ENCODE results near the gene TMEM205.

DNA sequence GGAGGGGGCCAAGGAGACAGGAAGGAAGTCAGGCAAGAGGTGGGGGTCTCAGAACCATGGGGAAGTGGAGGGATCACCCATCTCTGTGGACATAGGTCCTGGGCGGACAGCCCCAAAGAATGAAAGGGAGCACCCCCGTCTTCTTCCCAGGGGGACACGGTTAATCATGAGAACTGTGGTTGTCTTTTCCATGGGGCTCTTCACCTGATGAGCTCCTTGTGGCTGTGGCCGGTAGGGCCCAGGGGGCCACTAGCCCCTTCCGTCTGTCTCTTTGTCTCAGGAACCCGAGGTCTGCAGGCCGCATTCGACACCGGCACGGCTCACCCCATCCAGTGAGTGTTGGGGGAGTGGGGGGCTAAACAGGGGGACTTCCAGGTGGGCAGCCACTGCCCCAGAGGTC is 17.8 kb upstream of the TMEM205 start:
- TF ChIP-seq, protein P1, sequence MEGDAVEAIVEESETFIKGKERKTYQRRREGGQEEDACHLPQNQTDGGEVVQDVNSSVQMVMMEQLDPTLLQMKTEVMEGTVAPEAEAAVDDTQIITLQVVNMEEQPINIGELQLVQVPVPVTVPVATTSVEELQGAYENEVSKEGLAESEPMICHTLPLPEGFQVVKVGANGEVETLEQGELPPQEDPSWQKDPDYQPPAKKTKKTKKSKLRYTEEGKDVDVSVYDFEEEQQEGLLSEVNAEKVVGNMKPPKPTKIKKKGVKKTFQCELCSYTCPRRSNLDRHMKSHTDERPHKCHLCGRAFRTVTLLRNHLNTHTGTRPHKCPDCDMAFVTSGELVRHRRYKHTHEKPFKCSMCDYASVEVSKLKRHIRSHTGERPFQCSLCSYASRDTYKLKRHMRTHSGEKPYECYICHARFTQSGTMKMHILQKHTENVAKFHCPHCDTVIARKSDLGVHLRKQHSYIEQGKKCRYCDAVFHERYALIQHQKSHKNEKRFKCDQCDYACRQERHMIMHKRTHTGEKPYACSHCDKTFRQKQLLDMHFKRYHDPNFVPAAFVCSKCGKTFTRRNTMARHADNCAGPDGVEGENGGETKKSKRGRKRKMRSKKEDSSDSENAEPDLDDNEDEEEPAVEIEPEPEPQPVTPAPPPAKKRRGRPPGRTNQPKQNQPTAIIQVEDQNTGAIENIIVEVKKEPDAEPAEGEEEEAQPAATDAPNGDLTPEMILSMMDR (IDR thresholded peaks at IDR 0.05; ENCODE audit: low read length): no peak
- TF ChIP-seq EZH2 (IDR thresholded peaks at IDR 0.05; ENCODE audit: borderline replicate concordance, low read length): no peak
